DND-41 (cell line): ENCODE results near the gene MRPS16.

Source experiments
- ATAC-seq: fragments of 200-7000 bp; cut with Tn5 transposase; 3 replicates; pipeline ENCODE4 v1.9.1; 2021; ENCODE audit warnings: low read depth; ENCODE audit not compliant: insufficient read depth
- DNase-seq: peaks from one replicate; pipeline ENCODE4 v3.0.0-alpha.2; 2020
- H2AFZ ChIP-seq: 2 replicates; pipeline ENCODE4 v1.6.0; 2012; ENCODE audit warnings: low read depth, low read length
- H3K27ac ChIP-seq: 2 replicates; pipeline ENCODE4 v1.5.1; 2012; ENCODE audit warnings: low read length, inconsistent platforms
- H3K27me3 ChIP-seq: fragments of 200-600 bp; sonication (generic); 2 replicates; pipeline ENCODE4 v1.6.0; 2012; ENCODE audit warnings: low read length, mild to moderate bottlenecking, inconsistent platforms; ENCODE audit not compliant: insufficient read depth, poor library complexity
- H3K36me3 ChIP-seq: 2 replicates; pipeline ENCODE4 v1.5.1; 2012; ENCODE audit warnings: low read length, inconsistent platforms; ENCODE audit not compliant: insufficient read depth
- H3K4me1 ChIP-seq: 2 replicates; pipeline ENCODE4 v1.5.1; 2012; ENCODE audit warnings: mild to moderate bottlenecking, low read length; ENCODE audit not compliant: insufficient read depth
- H3K4me2 ChIP-seq: 2 replicates; pipeline ENCODE4 v1.6.0; 2012; ENCODE audit warnings: mild to moderate bottlenecking, moderate library complexity, low read length, inconsistent platforms; ENCODE audit not compliant: insufficient read depth
- H3K4me3 ChIP-seq, 2 experiments: fragments of 200-600 bp in 1 of 2; shearing (Covaris generic) in 1 of 2; 2 replicates each; pipeline ENCODE4 v1.5.1; 2012 to 2016; ENCODE audit warnings: inconsistent platforms in 2 of 2, low read length in 2 of 2, mild to moderate bottlenecking in 2 of 2, low read depth in 1 of 2, moderate library complexity in 1 of 2
- H3K79me2 ChIP-seq: 2 replicates; pipeline ENCODE4 v1.6.0; 2012; ENCODE audit warnings: low read length, inconsistent platforms; ENCODE audit not compliant: insufficient read depth
- H3K9ac ChIP-seq: 2 replicates; pipeline ENCODE4 v1.6.0; 2012; ENCODE audit warnings: low read depth, mild to moderate bottlenecking, inconsistent platforms, low read length, moderate library complexity
- H3K9me3 ChIP-seq: 2 replicates; pipeline ENCODE4 v1.5.1; 2012; ENCODE audit warnings: low read length, moderate library complexity, mild to moderate bottlenecking, inconsistent platforms; ENCODE audit not compliant: insufficient read depth, severe bottlenecking
- H4K20me1 ChIP-seq: 2 replicates; pipeline ENCODE4 v1.6.0; 2012; ENCODE audit warnings: low read length; ENCODE audit not compliant: insufficient read depth
- EZH2 ChIP-seq: IDR thresholded peaks from 3 replicates; pipeline ENCODE4 v1.6.1; 2012; ENCODE audit warnings: borderline replicate concordance, low read depth, mild to moderate bottlenecking, moderate library complexity, low read length, inconsistent platforms; ENCODE audit not compliant: severe bottlenecking
- TF ChIP-seq, protein P1 (sequence below): IDR thresholded peaks from 2 replicates; pipeline ENCODE4 v1.5.1; 2012; ENCODE audit warnings: borderline replicate concordance, low read length, moderate library complexity, mild to moderate bottlenecking; ENCODE audit not compliant: poor library complexity, severe bottlenecking; ENCODE audit errors: extremely low read depth

The MRPS16 gene

DNA sequence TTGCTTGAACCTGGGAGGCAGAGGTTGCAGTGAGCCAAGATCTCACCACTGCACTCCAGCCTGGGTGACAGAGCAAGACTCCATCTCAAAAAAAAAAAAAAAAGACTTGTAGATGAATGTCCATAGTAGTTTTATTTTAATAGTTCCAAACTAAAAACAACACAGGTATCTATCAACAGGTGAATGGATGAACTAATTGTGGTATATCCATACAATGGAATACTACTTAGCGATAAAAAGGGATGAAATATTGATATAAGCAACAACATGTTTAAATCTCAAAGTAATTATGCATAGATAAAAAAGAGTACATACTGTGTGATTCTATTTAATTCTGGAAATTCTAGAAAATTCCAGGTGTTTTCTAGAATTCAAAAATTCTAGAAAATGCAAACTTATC lies 37.5 kb upstream of the MRPS16 start:
- DNase-seq: no peak
- Histone ChIP-seq H3K4me2 (no peak overlapping the region), H3K9me3 (no peaks in the 10 kb centered on the region), H3K4me3 (no peak overlapping the region), H3K36me3 (no peaks in the 10 kb centered on the region), H4K20me1 (no peaks in the 10 kb centered on the region), H3K27ac (no peak overlapping the region), H2AFZ (no peak overlapping the region), H3K4me1 (no peaks in the 10 kb centered on the region), H3K9ac (no peak overlapping the region), H3K79me2 (no peaks in the 10 kb centered on the region), H3K27me3 (no peaks in the 10 kb centered on the region)
- no peak for TF ChIP-seq EZH2
- TF ChIP-seq, protein P1, sequence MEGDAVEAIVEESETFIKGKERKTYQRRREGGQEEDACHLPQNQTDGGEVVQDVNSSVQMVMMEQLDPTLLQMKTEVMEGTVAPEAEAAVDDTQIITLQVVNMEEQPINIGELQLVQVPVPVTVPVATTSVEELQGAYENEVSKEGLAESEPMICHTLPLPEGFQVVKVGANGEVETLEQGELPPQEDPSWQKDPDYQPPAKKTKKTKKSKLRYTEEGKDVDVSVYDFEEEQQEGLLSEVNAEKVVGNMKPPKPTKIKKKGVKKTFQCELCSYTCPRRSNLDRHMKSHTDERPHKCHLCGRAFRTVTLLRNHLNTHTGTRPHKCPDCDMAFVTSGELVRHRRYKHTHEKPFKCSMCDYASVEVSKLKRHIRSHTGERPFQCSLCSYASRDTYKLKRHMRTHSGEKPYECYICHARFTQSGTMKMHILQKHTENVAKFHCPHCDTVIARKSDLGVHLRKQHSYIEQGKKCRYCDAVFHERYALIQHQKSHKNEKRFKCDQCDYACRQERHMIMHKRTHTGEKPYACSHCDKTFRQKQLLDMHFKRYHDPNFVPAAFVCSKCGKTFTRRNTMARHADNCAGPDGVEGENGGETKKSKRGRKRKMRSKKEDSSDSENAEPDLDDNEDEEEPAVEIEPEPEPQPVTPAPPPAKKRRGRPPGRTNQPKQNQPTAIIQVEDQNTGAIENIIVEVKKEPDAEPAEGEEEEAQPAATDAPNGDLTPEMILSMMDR: no peak
- ATAC-seq: no peak

DNA sequence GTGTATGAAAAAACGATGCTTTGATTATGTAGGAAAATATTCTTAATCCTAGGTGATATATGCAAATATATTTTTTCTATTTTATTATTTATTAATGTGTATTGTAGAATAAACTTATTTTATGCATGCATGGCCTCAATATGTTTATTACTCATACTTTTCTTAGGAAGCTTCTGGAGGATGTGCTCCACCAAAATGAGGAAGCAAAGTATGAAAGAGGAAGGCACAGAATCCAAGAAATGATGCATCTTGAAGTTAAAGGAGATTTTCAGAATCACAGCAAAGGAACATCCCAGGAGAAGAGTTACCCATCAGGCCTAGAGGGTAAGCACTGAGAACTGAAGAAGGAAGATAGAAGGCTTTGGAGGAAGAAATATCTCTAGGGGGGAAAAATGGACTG lies 35.0 kb upstream of the MRPS16 start:
- no peak overlapping the region for H2AFZ ChIP-seq
- no peak overlapping the region for H3K9ac ChIP-seq
- H3K4me1 ChIP-seq: no peaks in the 10 kb centered on the region
- DNase-seq (no peak), ATAC-seq (no peak)
- H3K27me3 ChIP-seq: no peaks in the 10 kb centered on the region
- H3K4me3 ChIP-seq: no peak overlapping the region
- no peak overlapping the region for H3K27ac ChIP-seq
- no peaks in the 10 kb centered on the region for H4K20me1 ChIP-seq
- H3K36me3 ChIP-seq: no peaks in the 10 kb centered on the region
- H3K4me2 ChIP-seq: no peak overlapping the region
- no peak for TF ChIP-seq EZH2
- TF ChIP-seq, protein P1: no peak
- H3K79me2 ChIP-seq: no peaks in the 10 kb centered on the region
- H3K9me3 ChIP-seq: no peaks in the 10 kb centered on the region

DNA sequence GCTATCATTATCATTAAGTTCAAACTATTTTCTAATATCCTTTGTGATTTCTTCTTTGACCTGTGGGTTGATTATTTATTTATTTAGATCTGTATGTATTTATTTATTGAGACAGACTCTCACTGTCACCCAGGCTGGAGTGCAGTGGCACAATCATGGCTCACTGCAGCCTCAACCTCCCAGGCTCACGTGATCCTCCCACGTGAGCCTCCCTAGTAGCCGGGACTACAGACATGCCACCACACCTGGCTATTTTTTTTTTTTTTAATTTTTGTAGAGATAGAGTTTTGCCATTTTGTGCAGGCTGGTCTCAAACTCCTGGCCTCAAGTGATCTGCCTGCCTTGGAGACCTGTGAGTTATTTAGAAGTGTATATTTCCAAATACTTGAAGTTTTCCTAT lies 28.7 kb upstream of the MRPS16 start:
- H2AFZ ChIP-seq: no peak overlapping the region
- H3K79me2 ChIP-seq: no peaks in the 10 kb centered on the region
- ATAC-seq (no peak), DNase-seq (no peak)
- H3K9ac ChIP-seq: no peak overlapping the region
- H3K27me3 ChIP-seq: no peaks in the 10 kb centered on the region
- H3K4me1 ChIP-seq: no peaks in the 10 kb centered on the region
- H3K27ac ChIP-seq: no peak overlapping the region
- H3K4me3 ChIP-seq: no peak overlapping the region
- no peak overlapping the region for H3K4me2 ChIP-seq
- H3K9me3 ChIP-seq: no peaks in the 10 kb centered on the region
- TF ChIP-seq, protein P1: no peak
- no peaks in the 10 kb centered on the region for H4K20me1 ChIP-seq
- no peaks in the 10 kb centered on the region for H3K36me3 ChIP-seq

DNA sequence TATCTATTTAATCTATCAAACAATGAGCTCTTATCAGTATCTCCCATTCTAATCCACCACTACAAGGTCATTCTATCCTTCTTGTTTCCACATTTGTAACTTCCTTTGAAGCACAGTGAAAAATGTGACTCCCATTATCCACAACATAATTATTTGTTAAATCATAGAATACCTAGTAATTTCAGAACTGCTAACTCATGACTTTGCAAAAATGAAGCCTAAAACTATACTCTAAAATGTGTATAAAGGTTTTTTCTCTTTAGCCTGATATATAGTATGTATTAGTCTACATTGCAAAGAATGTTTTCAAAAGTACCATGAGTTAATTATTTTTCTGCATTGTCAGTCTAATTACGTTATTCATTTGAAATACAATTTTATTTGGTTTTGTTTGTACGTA lies 12.0 kb upstream of the MRPS16 start:
- Histone ChIP-seq H4K20me1 (no peaks in the 10 kb centered on the region), H3K36me3 (no peaks in the 10 kb centered on the region), H3K27ac (no peak overlapping the region), H3K4me3 (no peak overlapping the region), H3K9ac (no peak overlapping the region), H3K27me3 (peaks cover 4% of the 10 kb centered on the region), H3K79me2 (no peaks in the 10 kb centered on the region), H2AFZ (no peak overlapping the region), H3K4me2 (no peak overlapping the region), H3K4me1 (no peaks in the 10 kb centered on the region), H3K9me3 (peaks cover 3% of the 10 kb centered on the region)
- ATAC-seq (no peak), DNase-seq (no peak)
- TF ChIP-seq, protein P1: no peak
- no peak for TF ChIP-seq EZH2
